IMR-90 (cell line): ENCODE results near the gene CSTB. TPM values are rescaled to one million over a fixed set of nuclear protein-coding genes. Genes with fewer than 3 reads are reported as not detected.

Experiments
- ATAC-seq: fragments of 200-7000 bp; cut with Tn5 transposase; 2 replicates; pipeline ENCODE4 v1.9.1; 2020; ENCODE audit warnings: low read depth, mild to moderate bottlenecking, moderate library complexity
- BruUV-seq: library from RNA; stranded (reverse); fragments of 400-500 nt; replicated peaks from 2 replicates; lab custom pipeline; 2021; lab: Mats Ljungman, UMichigan
- CTCF ChIA-PET: fragments of 300-600 bp; formaldehyde crosslinking; extraction: SDS; loops from one replicate; lab custom pipeline; 2021; ENCODE audit warnings: antibody characterized with exemption; lab: Yijun Ruan, JAX
- POLR2A ChIA-PET: fragments of 300-600 bp; sonication (Branson Sonifier 250); formaldehyde crosslinking; loops from one replicate; lab custom pipeline; 2022; ENCODE audit warnings: antibody characterized with exemption; ENCODE audit not compliant: unreplicated experiment; lab: Charles Lee
- DNase-seq: peaks from one replicate; pipeline ENCODE4 v3.0.0; 2013
- H2AFZ ChIP-seq: replicated peaks from 2 replicates; pipeline ENCODE3; 2013; ENCODE audit warnings: low read length, mild to moderate bottlenecking; ENCODE audit not compliant: poor library complexity
- H2AK5ac ChIP-seq: 2 replicates; pipeline ENCODE4 v1.6.1; 2013; ENCODE audit warnings: low read depth, low read length, inconsistent platforms
- H2AK9ac ChIP-seq: replicated peaks from 2 replicates; pipeline ENCODE3; 2013; ENCODE audit warnings: mild to moderate bottlenecking, low read depth, low read length, moderate library complexity; ENCODE audit not compliant: poor library complexity
- H2BK120ac ChIP-seq: 2 replicates; pipeline ENCODE4 v1.6.1; 2013; ENCODE audit warnings: low read depth, low read length, inconsistent platforms
- H2BK15ac ChIP-seq: 3 replicates; pipeline ENCODE4 v1.6.1; 2013; ENCODE audit warnings: low read depth, low read length, inconsistent platforms
- H2BK20ac ChIP-seq: 2 replicates; pipeline ENCODE4 v1.6.1; 2013; ENCODE audit warnings: low read depth, mild to moderate bottlenecking, inconsistent platforms, low read length, moderate library complexity
- H2BK5ac ChIP-seq: 2 replicates; pipeline ENCODE4 v1.6.1; 2013; ENCODE audit warnings: mild to moderate bottlenecking, low read depth, low read length, inconsistent platforms; ENCODE audit not compliant: poor library complexity, severe bottlenecking
- H3K14ac ChIP-seq: replicated peaks from 2 replicates; pipeline ENCODE4 v1.6.1; 2013; ENCODE audit warnings: low read depth, low read length, inconsistent platforms
- H3K18ac ChIP-seq: 2 replicates; pipeline ENCODE4 v1.6.1; 2013; ENCODE audit warnings: low read depth, low read length, control low read depth
- H3K23ac ChIP-seq: 2 replicates; pipeline ENCODE4 v1.6.1; 2013; ENCODE audit warnings: low read depth, low read length, inconsistent platforms
- H3K27ac ChIP-seq: 2 replicates; pipeline ENCODE4 v1.5.1; 2013; ENCODE audit warnings: mild to moderate bottlenecking, control low read depth, low read length; ENCODE audit not compliant: insufficient read depth
- H3K27me3 ChIP-seq: 2 replicates; pipeline ENCODE4 v1.6.1; 2013; ENCODE audit warnings: low read length; ENCODE audit not compliant: control insufficient read depth, insufficient read depth
- H3K36me3 ChIP-seq: 2 replicates; pipeline ENCODE4 v1.6.1; 2013; ENCODE audit warnings: low read length, mixed read lengths; ENCODE audit not compliant: control insufficient read depth, insufficient read depth
- H3K4ac ChIP-seq: 2 replicates; pipeline ENCODE4 v1.6.1; 2013; ENCODE audit warnings: low read depth, low read length, inconsistent platforms
- H3K4me1 ChIP-seq: 2 replicates; pipeline ENCODE4 v1.6.1; 2013; ENCODE audit warnings: low read length, mixed read lengths; ENCODE audit not compliant: control insufficient read depth, insufficient read depth
- H3K4me2 ChIP-seq: 2 replicates; pipeline ENCODE4 v1.6.1; 2013; ENCODE audit warnings: low read depth, mild to moderate bottlenecking, control low read depth, low read length, moderate library complexity
- H3K4me3 ChIP-seq: 2 replicates; pipeline ENCODE4 v1.5.1; 2013; ENCODE audit warnings: low read depth, mild to moderate bottlenecking, control low read depth, low read length, moderate library complexity; ENCODE audit not compliant: insufficient read depth
- H3K56ac ChIP-seq: 2 replicates; pipeline ENCODE4 v1.6.1; 2013; ENCODE audit warnings: low read length, inconsistent platforms; ENCODE audit not compliant: insufficient read depth; ENCODE audit errors: extremely low read depth
- H3K79me1 ChIP-seq, 2 experiments: 2 replicates each; pipeline ENCODE4 v1.6.1; 2013; ENCODE audit warnings: low read length in 2 of 2, inconsistent platforms in 1 of 2, low read depth in 1 of 2
- H3K9ac ChIP-seq: 2 replicates; pipeline ENCODE4 v1.6.1; 2013; ENCODE audit warnings: low read depth, low read length, control low read depth
- H3K9me1 ChIP-seq: 2 replicates; pipeline ENCODE4 v1.6.1; 2013; ENCODE audit warnings: low read length, inconsistent platforms; ENCODE audit not compliant: insufficient read depth
- H3K9me3 ChIP-seq: 2 replicates; pipeline ENCODE4 v1.6.1; 2013; ENCODE audit warnings: low read length; ENCODE audit not compliant: control insufficient read depth, insufficient read depth
- H4K20me1 ChIP-seq: 2 replicates; pipeline ENCODE4 v1.6.1; 2013; ENCODE audit warnings: low read length, inconsistent platforms; ENCODE audit not compliant: insufficient read depth
- H4K5ac ChIP-seq: 2 replicates; pipeline ENCODE4 v1.6.1; 2013; ENCODE audit warnings: mild to moderate bottlenecking, low read depth, low read length, control low read depth
- H4K8ac ChIP-seq, 2 experiments: 2 replicates each; pipeline ENCODE4 v1.6.1; 2013; ENCODE audit warnings: low read depth in 2 of 2, low read length in 2 of 2, control low read depth in 1 of 2, inconsistent platforms in 1 of 2
- H4K91ac ChIP-seq: 2 replicates; pipeline ENCODE4 v1.6.1; 2013; ENCODE audit warnings: low read depth, low read length, inconsistent platforms; ENCODE audit not compliant: insufficient read depth
- CEBPB ChIP-seq: IDR thresholded peaks from 2 replicates; pipeline ENCODE4 v1.6.1; 2012; ENCODE audit warnings: low read depth, low read length, improper control_type of control experiment
- FOS ChIP-seq: fragments of 150-350 bp; IDR thresholded peaks from 2 replicates; pipeline ENCODE4 v1.6.1; 2016; ENCODE audit warnings: low read depth, low read length
- MXI1 ChIP-seq: IDR thresholded peaks from 2 replicates; pipeline ENCODE4 v1.6.1; 2012; ENCODE audit warnings: low read depth, mild to moderate bottlenecking, low read length, moderate library complexity, borderline replicate concordance
- RCOR1 ChIP-seq: IDR thresholded peaks from 2 replicates; pipeline ENCODE4 v1.6.1; 2012; ENCODE audit warnings: mild to moderate bottlenecking, low read length, improper control_type of control experiment; ENCODE audit not compliant: insufficient replicate concordance
- RFX5 ChIP-seq: IDR thresholded peaks from 2 replicates; pipeline ENCODE4 v1.8.0; 2012; ENCODE audit warnings: low read depth, mild to moderate bottlenecking, low read length, moderate library complexity
- WGBS, 2 experiments: methylation state at CpG; one replicate each; pipeline versions ENCODE4 v1.1.5 to v1.1.7; 2013; ENCODE audit warnings: missing lambda C conversion rate in 2 of 2; ENCODE audit not compliant: insufficient read length in 1 of 2; ENCODE audit errors: extremely low coverage in 2 of 2; 5-methylcytosine and 5-hydroxymethylcytosine counted together
- dilution Hi-C: fragments of 300-500 bp; cut with HindIII; formaldehyde crosslinking; loops from one replicate; pipeline ENCODE4 v1.14.3; 2018; ENCODE audit warnings: low sequenced_read_pairs; ENCODE audit not compliant: unreplicated experiment
- in situ Hi-C: fragments of 300-500 bp; cut with MboI; formaldehyde crosslinking; loops from 3 replicates; pipeline ENCODE4 v1.14.3; 2019; ENCODE audit warnings: low sequenced_read_pairs, inconsistent platforms, mixed read lengths
- intact Hi-C: fragments of 100-400 bp; cut with micrococcal nuclease; formaldehyde crosslinking; loops from 2 replicates; pipeline ENCODE4 v1.10.0; 2022
- polyA plus RNA-seq, 3 experiments: library from polyadenylated mRNA; depleted of rRNA; stranded (reverse); fragments of >200 nt; gene quantifications; 2 replicates each; pipeline ENCODE4 v1.2.3, GENCODE V29; 2012; ENCODE audit warnings: low replicate concordance in 1 of 3
- total RNA-seq: library from RNA; depleted of rRNA; stranded (reverse); fragments of >200 nt; gene quantifications from 2 replicates; pipeline ENCODE4 v1.2.3, GENCODE V29; 2012

CSTB gene
- total and polyA plus RNA-seq, 2 of the 4 experiments (the other 2 are of a cell fraction) = 6.1 to 71.7 TPM

- TF ChIP-seq RFX5 = no peak
- TF ChIP-seq FOS = no peak
- no peak for TF ChIP-seq MXI1
- no peak for TF ChIP-seq CEBPB
- TF ChIP-seq RCOR1 = no peak
- Histone ChIP-seq H3K4ac (no peak overlapping the region), H3K27me3 (no peaks in the 10 kb centered on the region; the same call in 1 of the 2 replicates), H4K5ac (no peak overlapping the region; the same call in 1 of the 2 replicates), H3K18ac (no peak overlapping the region), H3K36me3 (peaks cover 8% of the 10 kb centered on the region), H3K14ac (no peak overlapping the region), H4K20me1 (peaks cover 15% of the 10 kb centered on the region; the same call in 1 of the 2 replicates), H3K27ac (no peak overlapping the region), H2AFZ (peak overlapping the region; percentile 48), H3K56ac (no peak overlapping the region), H4K91ac (no peak overlapping the region; the same call in 1 of the 2 replicates), H2BK15ac (no peak overlapping the region), H2BK120ac (no peak overlapping the region; the same call in 1 of the 2 replicates), H2BK5ac (peak overlapping the region; percentile 8), H3K9ac (no peak overlapping the region), H4K8ac (peak overlapping the region in 1 of 2 experiments; percentile 60; a peak in 1 of 4 replicates), H2AK5ac (peak overlapping the region; percentile 34; the same call in 1 of the 2 replicates), H3K79me1 (peaks cover 0 to 21% of the 10 kb centered on the region in 2 experiments; a peak in 3 of 4 replicates), H3K9me1 (peaks cover 7% of the 10 kb centered on the region; the same call in 1 of the 2 replicates), H3K23ac (no peak overlapping the region), H2BK20ac (no peak overlapping the region), H3K4me3 (no peak overlapping the region), H3K9me3 (no peaks in the 10 kb centered on the region), H2AK9ac (no peak overlapping the region), H3K4me1 (peaks cover 3% of the 10 kb centered on the region), H3K4me2 (no peak overlapping the region)
- in situ Hi-C loops = no loop called here
- no TSS peak for BruUV-seq
- ChIA-PET POLR2A (no interaction called here), CTCF (no interaction called here)
- dilution Hi-C loops = no loop called here
- ATAC-seq (no peak), DNase-seq (peak; percentile 29)
- WGBS, 2 experiments = 60% methylated on average over 4 of the region's 20 CpGs; no CpG with 5 or more reads in 1 of the 2 experiments
- intact Hi-C loops = no loop called here
These were observed 2.6 kb upstream of the CSTB start for GRCh38 chr21:43778469-43779335.
